Measurements from ENCODE around the gene BLOC1S2. TPM values are rescaled to one million over a fixed set of nuclear protein-coding genes. Genes with fewer than 3 reads are reported as not detected.
"Not testable (repeated sequence)": the region's sequence is repeated elsewhere in the genome, so short reads cannot be mapped to it uniquely, and the experiment has no call there.

Gene BLOC1S2
- total RNA-seq, 2 donors from 2014 or later: 4.3 to 16.1 TPM

GRCh38 chr10:100287756-100288155 is 1.3 kb upstream of the BLOC1S2 start:
- 99% methylated on average over 6 of the region's 6 CpGs for WGBS, 2 donors
- no peaks in the 10 kb centered on the region for H3K27me3 ChIP-seq
- peaks cover 0 to under 1% of the 10 kb centered on the region in 2 donors for H3K36me3 ChIP-seq (replicated peaks in 1 of 2; ENCODE audit: insufficient read depth in 1 of 2, low read depth in 2 of 2)
- DNase-seq (no peak), ATAC-seq (no peak)
- H3K9me3 ChIP-seq: no peaks in the 10 kb centered on the region
- H3K4me3 ChIP-seq: no peak overlapping the region
- TF ChIP-seq CTCF (IDR thresholded peaks at IDR 0.05) (no peak), POLR2A (IDR thresholded peaks at IDR 0.05) (no peak)
- H3K4me1 ChIP-seq: peaks cover 17% of the 10 kb centered on the region
- intact Hi-C loops (cut with DNase I): no loop called here
- no peak overlapping the region for H3K27ac ChIP-seq

GRCh38 chr10:100285326-100285725 is 1.2 kb downstream of the BLOC1S2 start:
- DNase-seq: not testable (repeated sequence)

GRCh38 chr10:100282907-100283306 is 3.6 kb downstream of the BLOC1S2 start:
- TF ChIP-seq POLR2A (IDR thresholded peaks at IDR 0.05) (no peak), CTCF (IDR thresholded peaks at IDR 0.05) (no peak)
- Histone ChIP-seq H3K9me3 (no peaks in the 10 kb centered on the region), H3K4me3 (no peak overlapping the region), H3K4me1 (peaks cover 17% of the 10 kb centered on the region), H3K27me3 (no peaks in the 10 kb centered on the region), H3K36me3 (replicated peaks in 1 of 2; ENCODE audit: insufficient read depth in 1 of 2, low read depth in 2 of 2) (peaks cover 0 to 7% of the 10 kb centered on the region in 2 donors), H3K27ac (no peak overlapping the region)
- WGBS, 2 donors: 91 to 97% methylated on average over 3 of the region's 3 CpGs
- intact Hi-C loops (cut with DNase I): no loop called here
- DNase-seq: no peak
- no peak for ATAC-seq

More at GRCh38 chr10:100285326-100285725, 1.2 kb downstream of the BLOC1S2 start:
- H3K4me3 ChIP-seq; H3K27me3 ChIP-seq; H3K36me3 ChIP-seq (replicated peaks in 1 of 2; ENCODE audit: insufficient read depth in 1 of 2, low read depth in 2 of 2); ATAC-seq; intact Hi-C loops (cut with DNase I); H3K9me3 ChIP-seq: not testable (repeated sequence)
- 80 to 82% methylated on average over 8 to 12 of the region's 12 CpGs for WGBS, 2 donors
- peaks cover 17% of the 10 kb centered on the region for H3K4me1 ChIP-seq
- peak overlapping the region in 1 of 4 donors; percentile 85 for H3K27ac ChIP-seq

GRCh38 chr10:100276971-100277370 is 9.5 kb downstream of the BLOC1S2 start:
- DNase-seq; H3K9me3 ChIP-seq; H3K4me1 ChIP-seq; ATAC-seq; intact Hi-C loops (cut with DNase I); H3K36me3 ChIP-seq (replicated peaks in 1 of 2; ENCODE audit: insufficient read depth in 1 of 2, low read depth in 2 of 2); H3K4me3 ChIP-seq; H3K27ac ChIP-seq; H3K27me3 ChIP-seq: not testable (repeated sequence)
- 100% methylated on average over 2 of the region's 31 CpGs; no CpG with 5 or more reads in 1 of the 2 donors for WGBS, 2 donors

GRCh38 chr10:100267239-100268104 is 19.0 kb downstream of the BLOC1S2 start, which contains the start of gene CWF19L1:
CWF19L1 (minus strand) TSS chr10:100267638; CDS start chr10:100267593, 45 bp downstream.
- WGBS, 2 donors: 2% methylated on average over 48 to 49 of the region's 49 CpGs
- Histone ChIP-seq H3K36me3 (replicated peaks in 1 of 2; ENCODE audit: insufficient read depth in 1 of 2, low read depth in 2 of 2) (no peaks in the 10 kb centered on the region), H3K27me3 (no peaks in the 10 kb centered on the region), H3K27ac (peak within 1 kb of the TSS; percentile 45 to 75 (median 74)), H3K4me1 (peaks cover 19% of the 10 kb centered on the region), H3K4me3 (peak within 1 kb of the TSS; percentile 88 to 95), H3K9me3 (no peaks in the 10 kb centered on the region)
- ATAC-seq (peak; percentile 99), DNase-seq (peak; percentile 87 to 92 (median 90))
- TF ChIP-seq CTCF (IDR thresholded peaks at IDR 0.05) (peak in 1 of 7 experiments; percentile 19), POLR2A (IDR thresholded peaks at IDR 0.05) (peak; percentile 16 to 85 (median 81))
- intact Hi-C loops (cut with DNase I): no loop called here
